DMS153 treated with DMSO at 0.1 percent for 48 hours (cell line): Measurements from ENCODE around the gene ZNF256.

Experiments
- DNase-seq: peaks from one replicate; lab custom pipeline; 2025; ENCODE audit not compliant: unreplicated experiment; lab: John Stamatoyannopoulos, UW

ZNF256 gene

DNA sequence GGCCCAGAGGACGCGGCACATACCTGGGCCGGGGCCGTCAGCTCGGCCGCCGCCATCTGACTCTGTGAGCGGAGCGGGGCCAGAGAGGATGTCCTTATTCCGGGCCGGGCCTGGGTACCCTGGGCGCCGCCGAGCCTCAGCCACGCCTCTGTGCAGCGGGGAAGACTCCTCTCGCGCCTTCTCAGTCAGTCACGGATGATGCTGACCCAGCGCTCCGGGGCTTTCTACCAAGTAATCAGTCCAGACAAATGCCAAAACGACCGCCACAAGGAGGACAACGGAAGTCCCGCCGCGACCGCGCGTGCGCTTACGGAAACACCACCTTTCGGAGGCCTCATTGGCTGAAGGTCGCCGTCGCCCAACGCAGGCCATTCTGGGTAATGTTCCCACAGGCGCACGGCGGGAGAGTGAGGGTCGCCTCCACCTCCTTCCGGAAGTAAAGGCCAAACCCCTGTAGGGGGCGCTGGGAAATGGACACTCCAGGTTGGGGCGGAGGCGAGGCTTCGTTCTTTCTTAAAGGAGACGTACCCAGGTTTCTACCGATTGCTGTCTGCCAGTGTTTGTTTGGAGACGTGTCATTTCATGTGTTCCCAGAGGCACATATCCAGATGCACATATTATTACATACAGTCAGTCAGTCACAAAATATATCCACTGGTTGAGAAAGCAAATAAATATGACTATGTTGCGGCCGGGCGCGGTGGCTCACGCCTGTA, at the start of gene ZNF256:
Gene ZNF256 (minus strand): TSS at position 288 of the 716 bp plus-strand sequence. CDS start 232 bp downstream, at position 56.
- no peak for DNase-seq

DNA sequence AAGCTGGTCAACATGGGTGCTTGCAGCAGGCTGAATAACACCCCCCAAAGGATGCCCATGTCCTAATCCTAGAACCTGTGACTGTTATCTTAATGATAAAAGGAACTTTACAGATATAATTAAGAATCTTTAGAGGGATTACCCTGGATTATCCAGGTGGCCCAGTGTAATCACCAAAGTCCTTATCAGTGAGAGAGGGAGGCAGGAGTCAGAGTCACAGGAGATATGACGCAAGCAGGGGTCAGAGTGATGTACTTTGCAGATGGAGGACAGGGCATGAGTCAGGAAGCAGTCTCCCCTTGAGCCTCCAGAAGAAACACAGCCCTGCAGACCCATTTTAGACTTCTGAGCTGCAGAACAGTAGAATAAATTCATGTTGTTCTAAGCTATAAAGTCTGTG, 45.3 kb upstream of the ZNF256 start:
- DNase-seq: no peak

DNA sequence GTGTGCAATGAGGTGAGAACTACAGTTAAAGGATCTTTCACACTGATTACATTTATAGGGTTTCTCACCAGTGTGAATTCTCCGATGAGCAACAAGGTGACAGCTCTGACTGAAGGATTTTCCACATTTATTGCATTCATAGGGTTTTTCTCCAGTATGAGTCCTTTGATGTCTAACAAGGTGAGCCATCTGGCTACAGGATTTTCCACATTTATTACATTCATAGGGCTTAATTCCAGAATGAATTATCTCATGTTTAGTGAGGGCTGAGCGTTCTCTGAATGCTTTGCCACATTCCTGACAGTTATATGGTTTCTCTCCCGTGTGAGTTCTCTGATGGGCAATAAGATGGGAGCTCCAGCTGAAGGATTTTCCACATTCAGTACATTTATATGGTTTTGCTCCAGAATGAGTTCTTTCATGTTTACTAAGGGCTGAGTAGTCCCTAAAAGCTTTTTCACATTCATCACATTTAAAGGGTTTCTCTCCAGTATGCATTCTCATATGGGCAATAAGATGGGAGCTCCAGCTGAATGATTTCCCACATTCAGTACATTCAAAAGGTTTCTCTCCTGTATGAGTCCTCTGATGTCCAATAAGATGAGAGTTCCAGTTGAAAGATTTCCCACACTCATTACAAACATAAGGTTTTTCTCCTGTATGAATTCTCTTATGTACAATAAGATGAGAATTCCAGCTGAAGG, 31.2 kb upstream of the ZNF256 start:
- no peak for DNase-seq

DNA sequence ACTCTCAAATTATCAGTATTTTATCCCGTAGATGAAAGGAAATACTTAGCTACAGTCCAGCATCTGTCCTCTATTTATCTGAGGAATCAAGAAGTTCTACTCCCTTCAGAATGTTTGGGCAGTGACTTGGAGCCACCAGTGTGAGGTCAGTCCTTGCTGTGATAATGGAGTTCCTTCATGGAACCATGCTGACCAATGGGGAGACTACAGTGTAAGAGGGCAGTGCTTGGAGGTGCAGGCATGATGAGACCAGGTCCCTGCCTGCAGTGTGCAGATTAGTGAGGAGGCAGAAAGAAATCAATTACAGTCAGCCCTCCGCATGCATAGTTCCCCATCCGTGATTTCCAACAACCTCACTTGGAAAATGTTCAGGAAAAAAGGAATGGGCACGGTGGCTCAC, 26.9 kb upstream of the ZNF256 start, which contains the start of gene C19orf18:
Gene C19orf18 (minus strand): TSS at position 101 of the 400 bp plus-strand sequence. CDS start 102 bp downstream, outside the sequence.
- DNase-seq: no peak

DNA sequence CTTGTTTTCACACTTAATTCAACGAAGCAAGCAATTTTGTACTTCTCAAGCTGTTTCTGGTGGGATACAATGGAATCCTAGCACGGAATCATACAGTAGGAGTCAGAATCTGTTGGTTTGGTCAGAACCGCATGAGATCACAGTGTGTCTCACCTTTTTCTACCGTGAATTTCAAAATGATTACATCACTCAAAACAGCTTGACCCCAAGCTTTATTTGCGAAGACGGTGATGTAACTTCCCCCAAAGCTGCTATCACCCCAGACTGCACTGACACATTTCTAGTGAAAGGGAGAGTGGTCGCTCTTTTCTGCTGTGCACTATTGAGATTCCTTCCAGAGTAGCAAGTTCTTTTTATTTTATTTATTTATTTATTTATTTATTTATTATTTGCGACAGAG, 17.3 kb upstream of the ZNF256 start:
- DNase-seq: no peak

DNA sequence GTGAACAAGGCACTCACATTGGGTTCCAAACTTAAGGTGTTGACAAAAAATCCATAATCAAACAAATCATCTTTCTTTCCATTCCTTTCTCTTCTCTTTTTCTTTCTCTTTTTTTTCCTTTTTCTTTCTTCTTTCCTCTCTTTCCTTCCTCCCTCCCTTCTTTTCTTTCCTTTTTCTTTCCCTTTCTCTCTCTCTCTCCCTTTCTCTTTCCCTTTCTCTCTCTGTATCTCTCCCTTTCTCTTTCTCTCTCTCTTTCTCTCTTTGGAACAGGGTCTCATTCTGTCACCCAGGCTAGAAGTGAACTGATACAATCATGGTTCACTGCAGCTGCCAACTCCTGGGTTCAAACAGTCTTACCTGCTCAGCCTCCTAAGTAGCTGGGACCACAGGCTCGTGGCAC, 14.3 kb upstream of the ZNF256 start:
- DNase-seq: no peak

DNA sequence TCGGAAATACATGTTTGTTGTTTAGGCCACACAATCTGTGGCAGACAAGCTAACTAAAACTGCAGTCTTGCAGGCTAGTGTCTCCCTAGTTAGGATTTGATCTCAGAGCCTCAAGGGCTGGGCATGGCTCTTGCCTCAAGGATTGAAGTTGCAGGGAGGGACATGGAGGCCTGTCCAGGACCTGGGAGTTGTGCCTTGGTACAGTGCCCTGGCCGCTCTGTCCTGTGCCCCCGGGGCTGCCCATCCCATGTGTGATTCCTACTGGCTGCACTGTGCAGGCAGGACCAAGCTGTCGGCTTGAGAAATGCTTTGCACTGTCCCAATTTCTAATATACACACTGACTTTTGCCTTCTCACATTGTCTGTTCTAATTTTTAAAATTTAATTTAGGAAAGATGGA, 7.5 kb upstream of the ZNF256 start:
- no peak for DNase-seq

DNA sequence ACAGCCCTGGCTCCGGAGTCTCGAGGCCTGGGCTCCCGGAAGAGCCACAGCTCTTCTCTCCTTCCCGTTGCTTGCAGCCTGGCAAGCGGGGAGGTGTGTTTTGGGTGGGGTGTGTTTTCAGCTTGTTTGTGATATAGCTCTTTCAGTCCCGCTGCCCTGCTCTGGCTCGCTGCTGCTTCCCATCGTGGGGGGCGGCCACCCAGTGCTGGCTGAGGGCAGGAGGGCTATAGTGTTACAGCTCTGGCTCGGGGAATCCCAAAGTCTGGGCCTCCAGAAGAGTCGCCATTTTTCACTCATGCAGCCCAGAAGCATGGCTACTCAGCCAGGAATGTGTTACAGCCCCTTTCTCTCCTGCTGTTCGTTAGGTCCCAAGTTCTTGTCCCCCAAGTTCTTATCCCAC, 2.2 kb upstream of the ZNF256 start:
- DNase-seq: no peak

DNA sequence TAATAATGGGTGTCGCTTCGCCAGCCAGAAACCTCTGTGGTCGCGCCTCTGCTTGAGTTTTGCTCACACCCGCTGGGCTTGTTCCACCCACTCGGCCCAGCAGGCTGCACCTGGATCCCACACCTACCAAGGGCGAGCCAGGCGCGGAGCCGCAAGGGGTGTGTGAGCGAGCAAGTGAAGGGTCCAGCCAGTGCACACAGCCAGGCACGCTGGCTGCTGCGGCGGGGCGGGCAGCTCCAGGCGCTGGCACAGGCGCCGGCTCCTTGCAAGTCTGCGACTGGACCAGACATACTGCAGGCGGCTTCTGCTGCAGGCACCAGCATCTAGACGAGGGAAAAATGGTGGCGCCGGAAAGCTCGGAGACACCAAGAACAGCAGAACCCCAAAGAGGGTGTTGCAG, 1.8 kb upstream of the ZNF256 start:
- no peak for DNase-seq

DNA sequence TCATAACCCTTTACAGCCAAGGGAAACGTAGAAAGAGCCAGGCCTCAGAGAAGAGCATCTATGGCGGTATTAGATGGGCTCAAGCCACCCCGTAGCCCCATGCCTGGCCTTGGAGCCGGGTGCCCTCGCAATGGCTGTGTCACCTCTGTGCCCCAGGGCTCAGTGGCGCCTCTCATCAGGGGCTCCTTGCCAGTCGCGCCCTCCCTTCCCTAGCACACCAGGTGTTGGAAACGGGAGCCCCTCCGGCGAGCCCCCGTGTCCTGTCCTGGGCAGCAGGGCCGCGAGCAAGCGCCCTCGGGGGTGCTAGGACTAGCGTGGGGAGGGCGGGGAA, 453 bp downstream of the ZNF256 start:
- DNase-seq: no peak

DNA sequence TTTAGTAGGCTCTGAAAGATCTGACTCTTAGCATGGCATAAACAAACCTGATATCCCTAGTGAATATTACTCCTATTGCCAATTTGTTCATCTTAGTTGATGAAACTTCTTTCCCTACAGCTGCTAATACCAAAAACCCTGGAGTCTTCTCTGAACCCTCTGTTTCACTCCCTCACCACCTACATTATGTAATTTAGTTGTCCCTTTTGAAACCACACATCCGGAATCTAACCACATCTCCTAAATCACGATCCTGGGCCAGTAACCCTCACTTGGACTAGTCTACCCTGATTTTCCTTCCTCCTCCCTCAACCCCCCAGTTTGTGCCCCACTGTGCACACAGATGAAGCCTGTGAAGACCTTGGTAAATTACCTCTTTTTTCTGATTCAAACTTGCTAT, 1.2 kb downstream of the ZNF256 start:
- no peak for DNase-seq

DNA sequence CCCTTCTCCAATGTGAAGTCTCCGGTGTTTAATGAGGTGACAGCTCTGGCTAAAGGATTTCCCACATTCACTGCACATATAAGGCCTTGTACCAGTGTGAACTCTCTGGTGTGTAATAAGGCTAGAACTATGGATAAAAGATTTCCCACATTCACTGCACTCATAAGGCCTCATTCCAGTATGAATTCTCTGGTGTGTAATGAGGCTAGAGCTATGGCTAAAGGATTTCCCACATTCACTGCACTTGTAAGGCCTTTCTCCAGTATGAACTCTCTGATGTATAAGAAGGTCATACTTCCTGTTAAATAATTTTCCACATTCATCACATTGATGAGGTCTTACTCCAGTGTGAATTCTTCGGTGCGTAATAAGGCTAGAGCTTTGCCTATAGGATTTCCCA, 5.9 kb downstream of the ZNF256 start:
- no peak for DNase-seq

DNA sequence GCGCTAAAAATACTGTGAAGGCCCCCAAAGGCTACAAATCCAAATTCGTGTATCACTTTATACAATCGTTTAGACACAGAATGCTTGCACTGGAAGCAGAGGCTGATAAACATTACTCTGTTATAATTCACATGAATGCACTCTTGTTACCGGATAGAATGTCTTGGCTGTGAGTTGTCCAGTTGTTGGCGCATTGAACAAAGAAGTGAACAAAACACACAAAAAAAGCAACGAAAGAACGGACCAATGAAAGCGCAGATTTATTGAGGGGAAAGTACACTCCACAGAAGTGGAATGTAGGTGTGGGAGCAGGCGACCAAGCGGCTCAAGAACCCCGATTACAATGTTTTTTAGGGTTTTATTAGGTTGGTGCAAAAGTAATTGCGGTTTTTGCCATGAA, 11.8 kb downstream of the ZNF256 start:
- no peak for DNase-seq

DNA sequence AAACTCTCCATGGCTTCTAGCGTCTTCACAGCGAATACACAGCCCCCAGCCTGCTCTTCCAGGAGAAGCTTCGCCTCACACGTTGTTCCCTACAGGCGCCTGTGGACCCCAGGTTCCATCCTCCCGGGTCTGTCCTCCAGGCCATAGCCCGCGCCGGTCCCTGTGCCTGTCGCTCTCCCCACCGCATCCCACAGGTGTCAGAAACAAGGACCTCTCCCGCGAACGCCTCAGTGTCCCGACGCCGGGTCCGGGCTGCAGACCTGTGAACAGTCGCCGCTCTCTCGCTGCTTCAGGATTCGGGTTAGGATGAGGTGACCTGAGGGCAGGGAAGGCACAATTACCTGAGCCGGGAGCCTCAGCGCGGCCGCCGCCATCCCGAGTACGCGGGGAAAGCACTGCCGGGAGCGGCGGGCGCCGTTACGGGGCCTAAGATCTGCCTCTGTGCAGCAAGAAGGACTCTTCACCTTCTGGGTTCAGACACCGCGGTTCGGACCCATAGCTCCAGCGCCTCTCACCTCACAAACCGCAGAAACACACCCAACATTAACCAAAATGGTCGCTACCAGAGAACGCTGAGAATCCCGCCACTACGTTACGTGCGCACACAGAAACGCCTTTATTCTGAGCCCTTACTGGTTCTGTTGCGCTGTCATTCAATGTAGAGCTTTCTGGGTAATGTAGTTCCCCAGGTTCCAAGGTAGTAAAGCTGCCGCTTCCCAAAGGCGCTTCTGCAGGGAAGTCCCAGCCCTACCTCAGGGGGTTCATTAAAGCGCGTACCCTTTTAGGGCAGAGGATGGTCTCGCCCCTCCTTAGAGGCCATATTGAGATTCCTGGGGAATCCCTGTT, 12.5 kb downstream of the ZNF256 start, which contains the start of gene ZNF418:
Gene ZNF418 (minus strand): TSS at position 583 of the 846 bp plus-strand sequence. CDS start 1,580 bp downstream, outside the sequence.
- no peak for DNase-seq

DNA sequence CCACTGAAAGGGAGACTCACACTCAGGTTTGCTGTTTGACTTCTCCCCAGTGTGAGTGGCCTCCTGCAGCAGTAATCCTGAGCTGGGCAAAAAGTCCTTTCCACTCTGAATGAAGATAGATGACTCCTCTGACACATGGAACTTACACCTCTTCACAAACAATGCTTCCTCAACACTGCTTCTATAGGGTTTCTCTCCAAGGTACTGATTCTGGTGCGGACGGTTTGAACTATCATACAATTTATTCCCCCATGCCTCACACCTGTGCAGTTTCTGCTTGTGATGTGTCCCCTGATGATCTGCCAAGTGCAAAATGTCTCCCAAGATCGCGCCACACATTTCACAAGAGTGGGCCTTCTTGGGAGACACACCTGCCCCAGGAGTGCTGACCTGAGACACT, 19.9 kb downstream of the ZNF256 start:
- DNase-seq: no peak

DNA sequence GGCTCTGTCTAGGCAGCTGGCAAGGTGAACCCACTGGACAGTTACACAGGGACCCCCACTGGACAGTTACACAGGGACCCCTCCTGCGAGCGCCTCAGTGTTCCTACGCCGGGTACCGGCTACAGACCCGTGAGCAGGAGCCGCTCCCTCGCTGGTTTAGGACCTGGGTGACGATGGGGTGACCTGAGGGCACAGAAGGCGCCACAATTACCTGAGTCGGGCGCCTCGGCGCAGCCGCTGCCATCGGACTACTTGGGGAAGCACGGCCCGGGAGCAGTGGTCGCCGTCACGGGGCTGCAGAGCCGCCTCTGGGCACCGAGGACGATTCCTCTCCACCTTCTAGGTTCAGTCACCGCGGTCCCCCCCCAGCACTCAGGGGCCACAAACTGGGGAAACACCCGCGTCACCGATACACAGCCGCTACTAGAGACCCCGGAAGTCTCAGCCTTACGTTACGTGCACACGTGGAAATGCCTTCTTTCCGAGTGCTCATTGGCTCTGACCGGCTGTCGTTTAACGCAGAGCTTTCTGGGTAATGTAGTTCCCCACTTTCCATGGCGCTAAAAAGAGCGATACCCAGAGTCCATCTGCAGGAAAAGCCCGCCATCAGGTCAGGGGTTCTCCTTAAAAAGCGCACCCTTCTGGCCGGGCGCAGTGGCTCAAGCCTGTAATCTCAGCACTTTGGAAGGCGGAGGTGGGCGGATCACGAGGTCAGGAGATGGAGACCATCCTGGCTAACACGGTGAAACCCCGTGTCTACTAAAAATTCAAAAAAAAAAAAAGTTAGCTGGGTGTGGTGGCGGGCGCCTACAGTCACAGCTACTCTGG, 31.1 kb downstream of the ZNF256 start, which contains the start of gene ZNF417:
Gene ZNF417 (minus strand): TSS at position 425 of the 828 bp plus-strand sequence. CDS start 181 bp downstream, at position 244.
- DNase-seq: peak; percentile 88

DNA sequence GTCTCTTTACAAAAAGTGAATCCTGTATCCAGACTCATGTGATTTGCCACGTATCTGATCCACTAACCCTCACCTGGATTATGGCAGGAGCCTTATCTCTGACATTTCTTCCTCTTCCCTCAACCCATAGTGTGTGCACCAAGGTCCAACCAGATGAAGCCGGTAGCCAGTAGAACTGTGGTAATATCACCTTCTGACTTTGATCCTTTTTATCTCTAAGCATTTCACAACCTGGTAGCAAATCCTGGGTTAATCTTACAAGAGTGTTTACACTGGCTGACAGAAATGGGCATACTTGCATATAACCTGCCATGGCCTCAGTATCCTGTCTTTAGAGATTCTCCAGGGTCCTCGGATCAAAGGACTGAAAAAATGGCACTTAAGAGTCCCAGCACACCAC, 33.0 kb downstream of the ZNF256 start:
- DNase-seq: no peak

DNA sequence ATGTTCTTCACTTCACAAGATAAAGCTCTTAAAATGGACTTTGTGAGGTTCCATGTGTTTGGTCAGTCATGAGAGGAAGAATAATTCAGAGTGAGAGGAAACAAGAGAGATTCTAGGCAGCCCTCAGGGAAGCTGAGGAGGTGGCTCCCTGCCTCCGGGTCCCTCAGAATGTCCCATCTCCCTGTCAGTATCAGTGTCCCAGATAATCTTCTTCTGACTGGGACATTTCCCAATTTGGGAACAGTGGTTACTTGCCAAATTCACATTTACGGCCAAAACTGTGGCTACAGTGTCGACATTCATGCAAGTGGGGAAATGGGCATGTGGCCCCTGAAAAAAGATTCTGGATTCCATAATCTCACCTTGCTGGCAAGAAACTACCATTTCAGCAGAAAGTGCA, 40.1 kb downstream of the ZNF256 start:
- no peak for DNase-seq

DNA sequence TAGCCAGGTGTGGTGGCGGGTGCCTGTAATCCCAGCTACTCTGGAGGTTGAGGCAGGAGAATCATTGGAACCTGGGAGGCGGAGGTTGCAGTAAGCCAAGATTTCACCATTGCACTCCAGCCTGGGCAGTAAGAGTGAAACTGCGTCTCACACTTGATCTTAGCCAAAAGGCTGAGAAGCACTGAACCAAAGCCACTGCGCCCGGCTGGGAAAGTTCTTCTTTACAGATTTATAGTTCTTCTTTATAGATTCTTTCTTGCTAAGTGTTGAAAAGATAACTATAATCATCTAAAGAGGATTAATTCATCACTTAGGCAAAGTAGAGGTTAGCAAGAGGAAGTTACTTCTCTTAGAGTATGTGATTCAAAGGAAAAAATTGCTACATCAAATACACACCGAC, 42.2 kb downstream of the ZNF256 start:
- DNase-seq: no peak

DNA sequence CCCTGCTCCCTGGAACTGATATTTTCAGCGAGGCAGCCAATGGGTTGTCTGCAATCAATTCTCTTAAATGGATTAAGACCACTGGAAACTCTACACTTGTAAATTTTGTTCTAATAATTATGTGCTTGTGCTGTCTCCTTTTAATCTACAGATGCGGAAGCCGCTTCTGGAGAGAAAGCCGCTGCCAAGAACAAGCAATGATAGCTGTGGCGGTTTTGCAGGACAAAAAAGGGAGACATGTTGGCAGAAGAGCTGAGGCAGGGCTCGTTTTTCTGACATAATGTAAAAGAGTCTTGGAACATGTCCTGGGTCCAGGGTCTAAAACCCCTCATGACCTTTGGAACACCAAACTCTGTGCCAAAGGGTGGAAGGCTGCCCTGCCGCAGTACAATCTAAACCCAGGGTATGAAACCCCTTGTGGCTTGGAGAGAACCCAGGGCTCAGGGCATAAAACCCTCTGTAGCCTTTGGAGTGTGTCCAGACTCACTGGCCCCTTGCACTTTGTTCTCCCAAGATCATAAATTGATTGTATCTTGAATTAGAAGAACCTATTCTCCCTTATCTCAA, 43.8 kb downstream of the ZNF256 start:
- DNase-seq: no peak
